HG03175 (cell line): ENCODE measurements around the gene FAM174A.
"Not testable (repeated sequence)": the region's sequence is repeated elsewhere in the genome, so short reads cannot be mapped to it uniquely, and the experiment has no call there.

Experiments used
- ATAC-seq: cut with Tn5 transposase; IDR thresholded peaks from one replicate; pipeline ENCODE4 v1.9.1; 2021; ENCODE audit warnings: mild to moderate bottlenecking, moderate library complexity; ENCODE audit not compliant: unreplicated experiment

Gene FAM174A

DNA sequence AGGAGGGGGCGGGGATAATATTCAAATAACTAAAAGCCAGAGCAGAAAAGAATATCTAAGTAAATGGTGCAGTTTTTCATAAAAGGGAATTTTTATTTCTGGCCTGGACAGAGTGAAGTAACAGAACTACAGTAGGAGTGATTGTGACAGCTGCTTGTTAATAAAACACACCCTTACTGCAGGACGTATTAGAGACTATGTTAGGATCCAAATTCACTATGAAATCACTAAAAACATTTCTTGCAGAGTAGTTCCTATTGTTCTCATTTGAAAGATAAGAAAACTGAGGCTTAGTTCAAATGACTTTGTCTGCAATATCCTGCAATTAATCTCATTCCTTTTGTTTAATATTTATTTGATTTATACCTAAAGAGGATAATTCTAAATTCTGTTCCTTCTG, 39.5 kb downstream of the FAM174A start:
- ATAC-seq = no peak

DNA sequence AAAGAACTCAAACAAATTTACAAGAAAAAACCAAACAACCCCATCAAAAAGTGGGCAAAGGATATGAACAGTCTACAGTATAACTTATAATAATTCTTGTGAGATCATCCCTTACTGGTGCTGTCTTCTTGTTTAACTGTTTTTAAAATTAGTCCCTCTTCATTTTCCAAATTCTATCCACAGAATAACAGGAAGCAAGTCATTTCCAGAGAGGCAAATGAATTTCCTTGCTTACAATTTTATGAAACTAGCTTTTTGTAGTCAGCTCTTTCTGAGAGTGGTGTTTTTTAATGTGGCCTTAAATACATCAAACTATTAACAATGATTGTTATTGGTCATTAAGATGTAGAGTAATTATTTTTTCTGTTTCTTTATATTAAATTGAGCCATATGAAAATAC, 40.6 kb downstream of the FAM174A start:
- no peak for ATAC-seq

DNA sequence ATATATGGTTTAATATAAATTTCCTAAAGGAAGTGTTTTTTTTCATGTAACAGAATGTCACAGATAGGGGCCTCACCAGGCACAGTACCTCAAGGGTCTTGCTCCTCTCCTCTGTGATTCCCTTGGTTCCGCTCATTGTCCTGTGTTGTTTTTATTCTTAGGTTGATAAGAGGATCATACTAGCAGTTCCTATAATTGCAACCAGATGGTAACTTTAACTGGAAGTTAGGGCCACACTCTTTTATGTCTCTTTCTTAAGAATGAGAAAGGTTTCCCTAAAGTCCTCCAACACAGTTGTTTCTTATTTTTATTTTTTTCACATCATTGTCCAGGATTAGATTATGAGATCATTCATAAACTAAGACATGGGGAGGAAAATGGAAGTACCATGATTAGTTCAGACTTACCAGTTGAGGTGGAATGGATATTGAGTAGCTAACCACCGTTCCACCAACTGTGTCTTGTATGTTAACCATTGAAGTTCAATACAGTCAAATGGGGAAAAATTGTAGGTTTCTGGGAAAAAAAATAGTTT, 41.1 kb downstream of the FAM174A start:
- no peak for ATAC-seq

DNA sequence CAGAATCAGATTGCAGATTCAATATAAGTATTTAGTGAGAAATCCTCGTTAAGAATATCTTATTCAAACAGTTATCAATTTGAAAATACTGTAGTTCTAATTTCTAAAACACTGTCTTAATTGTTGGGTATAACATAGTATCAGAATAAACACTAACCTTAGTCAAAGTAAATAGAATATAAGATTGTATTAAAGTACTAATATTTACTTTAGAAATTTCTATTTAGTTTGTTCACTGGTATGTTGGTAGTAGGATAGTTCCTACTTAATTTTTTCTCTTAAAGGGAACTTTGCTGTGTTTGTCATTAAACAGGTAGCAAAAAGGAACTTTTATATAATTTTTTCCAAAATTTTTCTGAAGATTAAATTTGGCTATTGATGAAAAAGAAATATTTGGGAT, 42.3 kb downstream of the FAM174A start:
- ATAC-seq = no peak

DNA sequence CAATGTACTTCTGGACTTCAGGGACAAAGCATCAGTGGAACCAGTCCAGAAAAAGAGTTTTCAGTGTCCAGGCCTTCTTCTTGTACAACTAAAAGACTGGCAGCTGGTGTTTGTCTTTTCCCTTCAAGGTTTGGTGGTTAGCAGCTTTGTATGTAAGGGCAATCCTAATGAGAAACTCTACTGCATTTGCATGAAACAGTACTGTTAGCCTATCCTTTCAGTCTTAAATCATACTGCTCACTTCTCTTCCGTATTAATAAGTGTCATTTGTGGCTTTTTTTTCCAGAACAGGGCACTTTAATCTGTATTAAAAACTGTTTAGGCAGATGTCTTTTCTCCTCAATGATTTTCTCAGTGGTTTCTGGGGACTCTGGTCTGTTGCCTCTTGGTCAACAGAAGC, 48.9 kb downstream of the FAM174A start:
- peak; percentile 89 for ATAC-seq

DNA sequence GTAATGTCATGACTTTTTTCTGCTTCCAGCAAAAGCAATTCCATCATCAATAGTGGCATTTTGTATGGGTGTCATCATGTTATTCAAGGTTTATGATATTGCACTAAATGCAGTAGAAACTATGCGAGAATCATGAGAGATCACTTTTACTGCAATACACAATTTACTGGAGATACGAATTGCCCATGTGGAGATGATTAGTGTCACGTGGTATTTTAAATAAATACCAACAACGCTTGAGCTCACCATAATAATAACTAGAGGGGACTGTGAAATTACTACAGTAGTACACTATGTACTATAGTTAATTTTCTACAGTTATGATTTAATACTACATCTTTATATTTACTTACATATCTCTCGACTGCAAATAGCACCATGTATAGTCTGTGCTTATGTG, 49.7 kb downstream of the FAM174A start:
- ATAC-seq = no peak

DNA sequence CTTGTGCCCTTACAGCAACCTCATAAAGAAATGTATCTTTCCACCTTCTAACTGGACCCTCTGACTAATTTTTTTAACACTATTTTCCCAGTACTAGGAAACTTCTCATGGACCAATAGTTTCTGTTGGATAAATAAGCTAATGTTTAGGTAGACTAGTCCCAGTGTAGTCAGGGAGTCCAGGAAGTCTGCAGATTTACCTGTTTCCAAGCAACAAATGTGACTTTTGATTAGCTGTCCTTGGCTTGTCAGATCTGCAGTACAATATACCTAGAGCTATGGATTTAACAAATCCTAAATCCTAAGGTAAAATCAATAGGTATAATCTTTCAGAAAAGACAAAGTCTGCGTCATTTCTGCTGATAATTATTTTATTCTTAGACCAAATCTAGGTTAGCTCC, 55.7 kb downstream of the FAM174A start:
- no peak for ATAC-seq

DNA sequence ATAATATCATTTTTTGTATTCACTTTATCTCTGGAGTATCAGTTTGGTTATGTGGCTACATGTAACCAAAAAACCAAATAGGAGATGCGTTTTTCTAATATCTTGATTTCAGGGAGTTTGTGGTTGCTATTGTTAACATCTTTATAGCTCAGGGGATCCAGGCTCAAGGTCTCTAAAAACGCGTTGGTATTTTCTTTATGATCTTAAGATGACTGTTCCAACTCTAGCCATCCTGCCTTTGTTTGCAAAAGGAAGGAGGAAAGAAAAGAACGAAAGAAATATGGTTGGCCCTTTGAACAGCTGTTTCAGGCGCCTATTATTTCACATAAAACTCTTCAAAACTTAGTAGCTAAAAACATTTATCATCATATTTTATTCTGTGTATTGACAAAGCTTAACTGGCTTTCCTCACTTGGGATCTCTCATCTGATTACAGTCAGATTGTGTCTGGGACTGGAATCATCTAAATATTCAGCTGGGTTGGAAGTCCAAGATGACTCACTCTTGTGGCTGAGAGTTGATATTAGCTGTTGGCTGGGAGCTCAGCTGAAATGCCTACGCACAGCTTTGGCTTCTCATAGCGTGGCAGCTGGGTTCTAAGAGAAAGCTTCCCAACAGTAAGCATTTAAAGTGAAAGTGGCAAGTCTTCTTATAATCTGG, 60.1 kb downstream of the FAM174A start:
- ATAC-seq = no peak

DNA sequence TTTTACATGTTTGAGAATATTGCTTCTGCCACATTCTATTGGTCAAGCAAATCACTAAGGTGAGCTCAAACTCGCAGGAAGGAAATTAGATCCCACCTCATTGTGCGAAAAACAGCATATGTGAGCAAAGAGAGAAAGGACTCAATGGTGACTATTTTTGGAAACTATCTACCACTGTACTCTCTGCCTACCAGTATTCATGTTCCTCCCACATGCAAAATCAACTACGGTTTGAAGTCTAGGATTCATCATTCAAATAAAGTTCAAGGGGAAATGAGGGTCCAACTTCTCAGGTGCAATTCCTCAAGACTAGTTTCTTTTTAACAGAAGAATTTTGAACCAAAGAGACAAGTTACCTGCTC, 60.6 kb downstream of the FAM174A start:
- no peak for ATAC-seq

DNA sequence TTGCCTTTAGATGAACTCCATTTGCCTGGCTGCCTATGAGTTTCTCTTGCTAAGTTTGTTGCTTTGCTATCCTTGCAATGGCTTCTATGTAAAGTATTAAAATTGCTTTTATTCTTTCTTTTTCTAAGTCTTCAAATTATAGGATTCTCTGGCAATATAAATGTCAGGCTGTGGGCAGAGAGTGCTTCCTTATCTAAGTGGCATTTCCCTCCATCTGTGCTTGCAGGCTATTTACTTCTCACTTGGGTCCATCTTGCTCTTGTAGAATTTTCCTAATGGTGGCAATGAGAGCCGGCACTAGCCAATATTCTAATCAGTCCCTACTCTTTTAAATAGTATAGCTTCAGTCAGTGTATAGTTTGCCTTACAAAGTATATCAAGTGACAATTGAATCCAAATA, 63.3 kb downstream of the FAM174A start:
- no peak for ATAC-seq

DNA sequence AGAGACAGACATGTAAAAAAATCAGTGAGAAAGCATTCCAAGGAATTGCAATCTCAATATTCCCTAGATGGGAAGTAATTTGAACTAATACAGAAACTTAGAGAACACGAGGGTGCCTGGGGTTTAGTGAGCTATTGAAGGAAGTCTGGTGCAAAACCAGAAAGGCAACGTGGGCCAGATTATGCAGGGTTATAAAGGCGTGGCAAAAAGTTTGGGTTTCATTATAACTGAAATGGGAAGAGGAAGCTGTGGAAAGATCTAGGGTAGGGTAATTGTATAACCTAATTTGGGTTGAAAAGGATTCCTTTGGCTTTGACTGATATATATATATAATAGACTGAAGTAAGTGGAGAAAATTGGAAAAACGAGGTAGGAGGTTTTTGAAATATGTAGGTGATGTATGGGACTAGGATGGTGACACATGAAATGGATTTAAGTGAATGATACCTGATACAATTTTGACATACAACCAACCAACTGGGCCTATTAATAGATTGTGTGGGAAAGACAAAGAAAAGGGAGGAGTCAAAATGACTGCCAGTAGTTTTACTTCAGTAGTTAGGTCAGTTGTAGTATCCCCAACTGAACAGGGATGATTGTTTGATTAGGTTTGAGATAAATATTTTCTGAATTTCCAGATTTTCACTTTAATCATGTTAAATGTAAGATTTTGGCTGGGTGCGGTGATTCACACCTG, 65.3 kb downstream of the FAM174A start:
- ATAC-seq = no peak

DNA sequence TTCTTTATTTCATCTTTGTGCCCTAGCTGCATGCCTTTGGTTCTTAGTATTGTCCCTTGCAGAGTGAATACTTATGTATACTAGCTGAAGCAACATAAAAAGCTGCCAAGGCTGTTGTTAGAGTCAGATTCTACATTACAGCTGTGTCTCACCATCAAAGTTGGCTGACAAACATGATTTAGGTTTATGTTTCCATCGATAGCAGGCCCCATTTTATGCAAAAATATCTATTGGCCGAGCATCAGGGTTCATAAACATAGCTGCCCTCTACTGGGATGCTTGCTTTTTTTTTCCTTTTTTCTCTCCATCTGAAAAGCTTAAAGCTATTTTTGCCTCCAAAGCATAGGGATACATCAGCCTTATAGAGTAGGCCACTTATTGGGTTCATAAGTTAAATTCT, 68.0 kb downstream of the FAM174A start:
- no peak for ATAC-seq

DNA sequence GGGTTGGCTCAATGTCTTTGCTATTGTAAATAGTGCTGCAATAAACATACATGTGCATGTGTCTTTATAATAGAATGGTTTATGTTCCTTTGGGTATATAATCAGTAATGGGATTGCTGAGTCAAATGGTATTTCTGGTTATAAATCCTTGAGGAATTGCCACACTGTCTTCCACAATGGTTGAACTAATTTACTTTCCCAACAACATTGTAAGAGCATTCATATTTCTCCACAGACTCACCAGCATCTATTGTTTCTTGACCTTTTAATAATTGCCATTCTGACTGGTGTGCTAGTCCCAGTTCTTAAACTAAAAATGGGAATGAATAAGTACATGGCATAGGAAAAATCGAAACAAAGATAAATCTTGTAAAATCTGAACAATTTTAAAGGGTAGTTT, 68.8 kb downstream of the FAM174A start:
- not testable (repeated sequence) for ATAC-seq

DNA sequence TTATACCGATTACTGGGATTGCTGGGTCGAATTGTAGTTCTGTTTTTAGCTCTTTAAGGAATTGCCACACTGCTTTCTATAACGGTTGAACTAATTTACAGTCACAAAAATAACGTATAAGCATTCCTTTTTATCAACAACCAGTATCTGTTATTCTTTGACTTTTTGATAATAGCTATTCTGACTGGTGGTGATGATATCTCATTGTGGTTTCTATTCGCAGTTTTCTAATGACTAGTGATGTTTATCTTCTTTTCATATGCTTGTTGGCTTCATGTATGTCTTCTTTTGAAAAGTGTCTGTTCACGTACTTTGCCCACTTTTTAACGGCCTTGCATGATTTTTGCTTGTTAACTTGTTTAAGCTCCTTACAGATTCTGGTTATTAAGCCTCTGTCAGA, 74.4 kb downstream of the FAM174A start:
- no peak for ATAC-seq

DNA sequence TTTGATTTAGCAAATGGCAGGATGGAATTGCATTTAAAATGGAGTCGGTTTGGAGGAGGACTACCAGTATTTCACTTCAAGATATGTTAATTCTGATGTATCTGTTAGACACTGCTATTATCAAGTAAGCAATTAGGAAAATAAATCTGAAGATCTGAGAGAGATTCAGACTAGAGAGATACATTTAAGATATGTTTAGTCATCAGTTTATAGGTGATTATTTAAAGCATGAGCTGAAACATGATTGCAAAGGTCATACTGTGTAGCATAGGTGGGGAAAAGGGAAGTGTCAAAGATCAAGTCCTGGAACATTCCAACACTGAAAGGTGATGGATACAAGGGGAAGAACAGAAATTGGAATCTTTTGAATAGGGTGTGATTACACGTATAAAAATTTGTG, 79.1 kb downstream of the FAM174A start:
- no peak for ATAC-seq

DNA sequence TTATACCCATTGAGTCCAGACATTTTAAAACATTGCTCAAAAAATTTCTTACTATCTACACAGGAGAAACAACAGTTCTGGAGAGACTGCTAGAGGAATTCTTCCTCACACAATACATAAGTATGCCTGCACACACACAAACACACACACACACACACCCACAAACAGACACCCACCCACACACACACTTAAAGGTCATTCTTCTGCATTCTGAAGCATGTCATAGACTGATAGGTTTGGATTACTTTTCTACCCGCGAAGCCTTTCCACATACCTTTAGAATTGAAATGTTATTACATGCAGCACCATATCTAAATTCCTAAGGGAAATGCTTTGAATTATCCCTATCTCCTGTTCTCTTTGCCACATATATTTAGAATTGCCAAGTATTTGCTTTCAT, 80.2 kb downstream of the FAM174A start:
- ATAC-seq = no peak

DNA sequence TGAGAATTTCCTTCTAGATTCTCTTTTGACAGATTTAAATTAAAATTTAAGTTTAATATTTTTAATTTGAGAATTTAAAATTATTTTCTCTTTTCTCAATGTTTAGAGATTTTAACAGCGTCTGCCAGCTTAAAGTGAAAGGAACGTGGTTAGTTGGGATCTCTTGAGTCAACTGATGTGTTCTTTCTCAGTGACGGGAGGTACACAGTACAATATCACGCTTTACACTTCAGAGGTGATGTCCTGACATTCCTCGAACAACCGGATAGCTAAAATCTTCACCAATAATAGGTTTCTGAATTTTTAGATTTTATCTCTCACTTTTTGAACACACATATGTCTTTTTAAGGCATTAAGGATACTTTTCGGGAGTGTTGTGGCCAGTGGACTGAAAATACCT, 81.1 kb downstream of the FAM174A start:
- ATAC-seq = no peak

DNA sequence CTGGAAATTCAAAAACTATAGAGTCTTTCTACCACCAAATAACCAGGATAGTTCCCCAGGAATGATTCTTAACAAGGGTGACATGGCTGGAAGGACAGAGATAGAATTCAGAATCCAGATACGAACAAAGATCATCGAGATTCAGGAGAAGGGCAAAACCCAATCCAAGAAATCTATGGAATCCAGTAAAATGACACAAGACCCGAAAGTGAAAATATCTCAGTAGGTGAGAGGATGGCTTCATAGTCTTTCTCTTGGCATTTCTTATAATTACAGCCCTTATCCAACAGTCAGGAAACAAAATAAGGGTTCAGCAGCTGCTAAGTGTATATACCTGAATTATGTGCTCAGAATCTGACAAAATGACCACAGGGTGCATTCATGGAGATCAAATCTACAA, 81.8 kb downstream of the FAM174A start:
- no peak for ATAC-seq

DNA sequence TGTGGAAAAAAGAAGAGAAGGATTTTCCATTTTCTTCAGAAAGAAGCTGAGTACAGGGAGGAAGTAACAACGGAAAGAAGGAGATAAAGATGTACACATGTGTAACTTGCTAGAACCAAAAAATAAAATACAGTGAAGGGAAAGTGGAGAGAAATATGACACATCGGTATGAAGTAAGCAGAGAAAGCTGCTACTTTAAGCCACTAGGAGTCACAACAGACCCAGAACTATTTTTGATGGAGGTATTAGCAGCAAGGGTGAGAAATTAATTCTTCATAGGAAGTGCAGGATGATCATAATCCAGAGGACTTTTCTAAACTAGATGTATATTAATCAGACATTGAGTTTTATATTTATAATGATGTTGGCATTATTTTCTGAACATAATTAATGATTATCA, 88.5 kb downstream of the FAM174A start:
- ATAC-seq = peak; percentile 89

DNA sequence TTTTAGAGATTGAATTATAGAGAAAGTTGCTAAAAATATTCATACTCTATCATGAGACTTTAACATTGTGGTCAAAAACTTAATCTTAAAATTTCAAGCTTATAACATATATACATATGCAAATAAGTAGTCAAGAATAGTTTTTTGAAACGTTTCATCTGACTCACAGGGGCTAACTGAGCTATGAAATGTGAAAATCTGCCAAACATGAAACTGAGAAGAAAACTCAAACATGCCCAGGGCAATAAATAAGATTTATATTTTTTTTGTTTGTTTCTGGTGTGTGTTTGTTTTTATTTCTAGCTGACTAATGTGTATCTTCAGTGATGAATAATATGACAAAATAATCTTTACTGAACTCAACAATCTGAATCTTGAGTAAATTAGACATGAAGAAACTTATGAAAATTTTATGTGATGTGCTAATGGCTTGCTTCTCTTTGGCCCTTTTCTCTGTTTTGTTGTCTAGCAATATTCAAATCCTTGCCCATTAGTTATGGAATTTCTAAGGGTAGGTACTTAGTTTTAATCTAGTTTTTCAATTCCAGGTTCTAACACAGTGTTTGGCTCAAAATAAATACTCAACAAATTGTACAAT, 99.9 kb downstream of the FAM174A start:
- ATAC-seq = peak; percentile 80
